Pancreas (tissue), 10 donors: Measurements from ENCODE around the gene SYF2. TPM values are rescaled to one million over a fixed set of nuclear protein-coding genes. Genes with fewer than 3 reads are reported as not detected.

Source experiments
- ATAC-seq, 4 donors: fragments of 200-7000 bp; cut with Tn5 transposase; one replicate each; pipeline versions ENCODE4 v1.8.0 to v1.9.1; 2020; ENCODE audit warnings: mild to moderate bottlenecking in 4 of 4, moderate library complexity in 4 of 4
- DNase-seq, 6 donors: peaks; one replicate each; pipeline ENCODE4 v3.0.0-alpha.2; 2020
- FAIRE-seq: peaks from 2 replicates; lab custom pipeline; 2012; peaks lifted over from hg19 to GRCh38; lab: Jason Lieb, UNC
- H3K27ac ChIP-seq, 4 donors: fragments of 200-600 bp; sonication (generic); 1 replicate in 3 of 4; 2 replicates in 1 of 4; pipeline versions ENCODE4 v1.5.0 to v1.8.0; 2020
- H3K27me3 ChIP-seq, 4 donors: fragments of 200-600 bp; one replicate each; pipeline ENCODE4 v1.8.0; 2021
- H3K36me3 ChIP-seq, 3 donors: fragments of 200-600 bp; sonication (generic) in 1 of 3; one replicate each; pipeline versions ENCODE4 v1.5.0 to v1.8.0; 2020 to 2021
- H3K4me1 ChIP-seq, 3 donors: fragments of 200-600 bp; one replicate each; pipeline ENCODE4 v1.8.0; 2021
- H3K4me3 ChIP-seq, 4 donors: fragments of 200-600 bp; sonication (generic) in 2 of 4; one replicate each; pipeline versions ENCODE4 v1.5.0 to v1.8.0; 2020 to 2021
- H3K9me3 ChIP-seq, 4 donors: fragments of 200-600 bp; one replicate each; pipeline ENCODE4 v1.8.0; 2021
- WGBS, 2 donors: extraction: QIAGEN DNeasy Blood & Tissue Kit; methylation state at CpG; one replicate each; pipeline ENCODE4 v1.1.7; 2013; 5-methylcytosine and 5-hydroxymethylcytosine counted together
- intact Hi-C, 3 donors: fragments of 100-400 bp; cut with DNase I; formaldehyde crosslinking; loops; one replicate each; pipeline versions ENCODE4 v1.11.1 to v1.14.2; 2022
- polyA plus RNA-seq, 2 donors: library from polyadenylated mRNA; stranded (reverse); fragments of 200-250 nt; gene quantifications; one replicate each; pipeline ENCODE4 v1.2.3, GENCODE V29; 2013
- total RNA-seq, 6 donors: library from RNA; stranded (reverse); fragmentation: NEBNext Ultra II Directional in 4 of 6; extraction: Animal tissue kit (Norgen Biotek cat#: 25700) in 4 of 6; gene quantifications; one replicate each; pipeline versions ENCODE4 v1.2.1 to v1.2.4, GENCODE V29; 2021 to 2023
- TF ChIP-seq, protein P1 (sequence below), 4 donors: fragments of 200-600 bp; sonication (generic) in 3 of 4; IDR thresholded peaks; one replicate each; pipeline versions ENCODE4 v1.5.0 to v1.8.0; 2021; ENCODE audit warnings: antibody characterized with exemption in 4 of 4
- donor health status: healthy with polysubstance abuse.
- donor health status: DM: no; HTN: no; CAD: no; lungs with moderate emphysema.
- donor health status: DM: no; HTN: no; CAD: no.
- donor health status: control.
- donor health status: control.
- donor health status: Bipolar disorder and iron deficiency.
- donor health status: DM: yes; HTN: yes; CAD: no.
- donor health status: DM: no; HTN: no; CAD: no.
- donor health status: DM: no; HTN: no; CAD: no.
- donor health status: DM: yes; HTN: yes; CAD: no.

Gene SYF2
- total and polyA plus RNA-seq, 8 donors, result 19.0 to 49.3 (median 22.5) TPM

DNA sequence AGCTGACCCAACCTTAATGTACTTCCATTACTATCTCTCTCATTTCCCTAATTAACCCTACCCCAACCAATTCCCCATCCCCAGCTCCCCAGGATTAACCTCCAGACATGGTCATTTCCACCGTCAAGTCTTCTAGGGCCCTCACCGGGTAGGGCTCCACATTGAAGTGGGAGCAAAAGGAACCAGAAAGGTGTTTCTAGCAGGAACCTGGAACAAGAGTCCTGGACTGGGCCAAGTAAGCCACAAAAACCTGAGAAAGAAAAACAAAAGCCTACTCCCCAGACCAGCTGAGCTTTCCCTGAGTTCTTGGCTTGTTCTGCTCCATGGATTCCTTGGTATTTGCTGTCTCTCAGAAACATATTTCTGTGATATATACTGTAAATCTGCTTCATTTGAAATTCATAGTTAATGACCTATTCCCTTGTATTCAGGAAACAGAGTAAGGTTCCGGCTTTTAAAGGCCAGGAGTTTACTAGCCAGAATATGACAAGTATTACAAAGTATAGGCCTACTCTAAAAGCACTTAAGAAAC, 58.4 kb downstream of the SYF2 start:
- intact Hi-C loops, result no loop called here
- ATAC-seq (no peak), DNase-seq (no peak), FAIRE-seq (no peak)
- Histone ChIP-seq H3K27ac (no peak overlapping the region), H3K4me1 (peaks cover under 1 to 2% (median under 1%) of the 10 kb centered on the region in 3 donors), H3K36me3 (no peaks in the 10 kb centered on the region), H3K27me3 (no peaks in the 10 kb centered on the region), H3K4me3 (no peak overlapping the region), H3K9me3 (no peaks in the 10 kb centered on the region)
- 92 to 95% methylated on average over 3 of the region's 3 CpGs for WGBS, 2 donors
- TF ChIP-seq, protein P1, sequence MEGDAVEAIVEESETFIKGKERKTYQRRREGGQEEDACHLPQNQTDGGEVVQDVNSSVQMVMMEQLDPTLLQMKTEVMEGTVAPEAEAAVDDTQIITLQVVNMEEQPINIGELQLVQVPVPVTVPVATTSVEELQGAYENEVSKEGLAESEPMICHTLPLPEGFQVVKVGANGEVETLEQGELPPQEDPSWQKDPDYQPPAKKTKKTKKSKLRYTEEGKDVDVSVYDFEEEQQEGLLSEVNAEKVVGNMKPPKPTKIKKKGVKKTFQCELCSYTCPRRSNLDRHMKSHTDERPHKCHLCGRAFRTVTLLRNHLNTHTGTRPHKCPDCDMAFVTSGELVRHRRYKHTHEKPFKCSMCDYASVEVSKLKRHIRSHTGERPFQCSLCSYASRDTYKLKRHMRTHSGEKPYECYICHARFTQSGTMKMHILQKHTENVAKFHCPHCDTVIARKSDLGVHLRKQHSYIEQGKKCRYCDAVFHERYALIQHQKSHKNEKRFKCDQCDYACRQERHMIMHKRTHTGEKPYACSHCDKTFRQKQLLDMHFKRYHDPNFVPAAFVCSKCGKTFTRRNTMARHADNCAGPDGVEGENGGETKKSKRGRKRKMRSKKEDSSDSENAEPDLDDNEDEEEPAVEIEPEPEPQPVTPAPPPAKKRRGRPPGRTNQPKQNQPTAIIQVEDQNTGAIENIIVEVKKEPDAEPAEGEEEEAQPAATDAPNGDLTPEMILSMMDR (IDR thresholded peaks at IDR 0.05), result no peak

Other genes with a start within 250 kb of the SYF2 start
- 10 to 100 TPM; 20.3 to 87.9 (median 33.7) TPM for gene RSRP1, start 15.0 kb upstream of the SYF2 start, total RNA-seq
- gene RSRP1, start 15.0 kb upstream of the SYF2 start, polyA plus RNA-seq, result 100 to 1,000 TPM; 102 to 126 TPM
- not detected for gene RHD, start 40.0 kb upstream of the SYF2 start, total RNA-seq
- not detected for gene RHD, start 40.0 kb upstream of the SYF2 start, polyA plus RNA-seq
- gene TMEM50A, start 105.8 kb upstream of the SYF2 start, total RNA-seq, result 10 to 100 TPM; 30.0 to 59.0 (median 33.0) TPM
- 10 to 100 TPM; 28.3 to 40.8 TPM for gene TMEM50A, start 105.8 kb upstream of the SYF2 start, polyA plus RNA-seq
- gene RHCE, start 188.3 kb upstream of the SYF2 start, total RNA-seq, result under 1 TPM; 0.24 to 0.90 (median 0.49) TPM
- gene RHCE, start 188.3 kb upstream of the SYF2 start, polyA plus RNA-seq, result under 1 TPM; 0.23 to 0.53 TPM
- gene MACO1, start 198.4 kb upstream of the SYF2 start, total RNA-seq, result 10 to 100 TPM; 19.6 to 28.2 (median 23.9) TPM
- 10 to 100 TPM in 1 of 2 donors, 1 to 10 TPM in 1; 8.8 to 14.4 TPM for gene MACO1, start 198.4 kb upstream of the SYF2 start, polyA plus RNA-seq